Activated T-cell treated with anti-CD3 and anti-CD28 coated beads, Interleukin-2, amount 50 U/mL, for 48 hours (primary cell): ENCODE results near the gene INPP5E.

Source experiments
- DNase-seq, 2 experiments: peaks; one replicate each; pipeline ENCODE4 v3.0.0-alpha.2; 2020

The INPP5E gene

GRCh38 chr9:136472640-136473353 lies 33.2 kb upstream of the INPP5E start:
- no peak for DNase-seq

DNA sequence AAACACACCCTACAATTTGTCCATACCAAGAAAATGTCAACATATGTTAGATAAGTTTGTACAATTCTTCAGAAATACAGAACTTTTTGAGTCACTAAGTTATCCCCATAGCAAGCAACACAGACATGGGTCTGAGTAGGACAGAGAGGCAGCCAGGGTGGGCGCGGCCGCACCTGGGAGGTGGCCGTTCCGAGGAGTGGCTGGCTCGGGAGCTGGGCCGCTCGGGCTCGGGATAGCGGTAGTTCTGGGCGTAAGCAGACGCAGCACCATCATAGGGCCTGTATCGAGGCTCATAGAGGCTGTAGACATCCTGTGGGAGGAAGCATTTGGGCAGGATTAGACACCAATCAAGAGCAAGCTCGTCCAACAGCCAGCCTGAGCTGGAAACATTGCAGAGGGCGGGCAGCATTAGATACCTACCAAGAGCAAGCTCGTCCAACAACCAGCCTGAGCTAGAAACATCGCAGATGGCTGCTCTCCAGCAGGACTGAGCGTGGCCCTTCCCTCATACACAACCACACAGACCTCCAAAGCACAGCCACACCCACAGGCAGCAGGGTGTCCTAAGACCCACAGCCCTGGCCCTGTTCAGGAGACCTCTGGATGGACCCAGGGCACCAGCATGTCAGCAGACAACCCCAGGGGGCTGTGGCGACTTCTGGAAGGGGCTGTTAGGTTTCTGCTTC lies 32.3 kb upstream of the INPP5E start:
- DNase-seq: no peak

- no peak for DNase-seq
Observed at GRCh38 chr9:136470792-136471469, 31.3 kb upstream of the INPP5E start.

GRCh38 chr9:136470356-136470755 lies 30.7 kb upstream of the INPP5E start:
- DNase-seq: no peak

DNA sequence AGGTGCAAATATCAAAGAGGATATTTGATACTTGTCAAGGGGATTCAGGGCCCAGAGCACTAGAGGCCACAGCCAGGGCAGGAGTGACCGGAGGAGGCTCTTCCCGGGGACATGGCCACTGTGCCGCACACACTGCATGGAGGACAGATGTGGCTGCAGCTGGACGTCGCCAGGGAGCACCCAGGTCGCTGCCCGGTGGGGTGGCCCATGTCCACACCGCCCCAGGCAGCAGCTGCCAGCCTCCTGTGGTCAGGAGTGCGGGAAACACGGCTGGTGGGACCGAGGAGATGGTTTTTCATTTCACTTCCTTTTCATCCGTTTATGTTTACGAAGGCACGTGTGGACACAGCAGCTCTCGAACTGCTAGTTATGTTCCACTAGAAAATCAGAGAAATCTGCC lies 28.1 kb upstream of the INPP5E start:
- DNase-seq: no peak

DNA sequence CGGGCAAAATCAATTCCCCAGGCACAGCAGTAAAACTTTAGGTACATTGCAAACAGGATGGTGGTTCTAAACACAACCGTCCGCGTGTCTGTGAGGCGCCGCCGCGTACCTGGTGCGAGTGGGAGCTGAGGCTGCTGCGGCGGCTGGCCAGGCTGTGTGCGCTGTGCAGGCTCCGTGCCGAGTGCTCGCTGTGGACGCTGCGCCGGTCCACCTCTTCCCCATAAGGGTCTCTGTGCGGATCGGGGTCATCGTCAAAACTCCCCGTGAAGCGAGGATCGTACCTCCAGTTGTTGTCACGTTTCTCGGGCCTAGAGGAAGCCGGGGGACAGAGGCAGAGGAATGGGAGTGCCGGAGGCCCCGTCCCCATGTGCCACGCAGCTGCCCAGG lies 26.5 kb upstream of the INPP5E start:
- DNase-seq: no peak

DNA sequence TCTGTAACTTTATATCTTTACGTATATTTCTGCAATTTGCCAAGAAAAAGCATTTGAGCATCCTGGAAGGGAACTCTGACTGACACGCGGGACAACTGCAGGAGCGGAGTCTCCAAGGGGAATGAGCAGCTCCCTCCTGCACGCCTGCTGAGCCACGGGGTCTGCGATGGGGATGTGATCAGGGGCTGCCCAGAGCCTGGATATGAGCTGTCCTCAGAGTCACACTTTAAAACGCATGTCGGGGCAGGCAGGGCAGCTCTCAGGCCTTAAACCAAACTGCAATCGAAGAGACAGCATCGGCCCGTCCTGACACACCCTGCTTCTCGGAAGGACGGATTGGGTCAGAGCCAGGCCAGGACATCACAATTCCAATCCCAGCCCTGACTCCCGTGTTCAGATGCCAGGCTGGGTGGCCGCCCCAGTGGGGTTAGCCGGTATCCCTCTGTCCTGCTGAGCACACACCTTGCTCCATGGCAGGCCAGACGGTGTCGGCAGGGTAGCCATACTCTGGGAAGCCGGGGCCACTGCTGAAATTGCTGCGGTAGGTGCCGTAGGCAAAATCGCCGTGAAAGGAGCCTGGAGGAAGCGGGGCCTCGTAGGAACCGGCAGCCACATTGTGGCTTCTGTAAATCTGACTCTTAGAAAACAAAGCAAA lies 26.0 kb upstream of the INPP5E start:
- DNase-seq: no peak

DNA sequence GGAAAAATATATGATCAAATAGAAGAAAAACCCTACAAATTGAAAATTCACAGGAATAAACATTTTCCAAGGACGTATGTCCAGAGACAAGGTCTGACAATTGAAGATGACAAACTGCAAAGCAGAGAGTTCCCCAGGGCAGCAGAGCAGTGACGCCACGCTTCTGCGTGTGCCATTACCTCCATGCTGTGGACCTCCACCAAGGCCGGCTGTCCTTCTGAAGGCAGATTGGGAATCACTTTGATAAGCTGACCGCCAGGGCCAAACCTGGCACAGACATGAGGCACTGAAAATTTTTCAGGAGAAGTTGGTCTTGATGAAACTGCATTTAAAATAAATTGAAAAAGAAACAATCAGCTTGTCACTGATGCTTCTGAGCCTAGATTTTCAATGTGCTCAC lies 24.6 kb upstream of the INPP5E start:
- no peak for DNase-seq

DNA sequence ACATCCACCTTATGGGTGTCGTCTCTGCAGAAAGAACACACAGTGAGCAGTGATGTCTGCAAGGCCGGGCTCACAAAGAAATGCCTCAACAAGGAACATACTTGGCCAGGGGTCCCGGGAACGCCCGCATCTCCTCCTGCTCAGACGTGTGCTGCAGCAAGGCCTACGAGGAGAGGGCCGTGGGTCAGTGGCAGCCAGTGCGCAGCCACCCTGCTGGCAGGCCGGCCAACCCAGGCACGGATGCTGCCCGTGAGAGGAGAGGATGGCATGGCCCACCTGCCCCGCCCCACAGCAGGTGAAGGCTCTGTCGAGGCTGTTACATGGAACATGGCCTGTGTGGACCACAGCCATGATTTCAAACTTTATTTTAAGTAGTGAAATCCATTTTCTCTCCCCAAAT lies 23.9 kb upstream of the INPP5E start:
- DNase-seq: no peak

- no peak for DNase-seq
Observed at GRCh38 chr9:136462664-136463063, 23.0 kb upstream of the INPP5E start.

DNA sequence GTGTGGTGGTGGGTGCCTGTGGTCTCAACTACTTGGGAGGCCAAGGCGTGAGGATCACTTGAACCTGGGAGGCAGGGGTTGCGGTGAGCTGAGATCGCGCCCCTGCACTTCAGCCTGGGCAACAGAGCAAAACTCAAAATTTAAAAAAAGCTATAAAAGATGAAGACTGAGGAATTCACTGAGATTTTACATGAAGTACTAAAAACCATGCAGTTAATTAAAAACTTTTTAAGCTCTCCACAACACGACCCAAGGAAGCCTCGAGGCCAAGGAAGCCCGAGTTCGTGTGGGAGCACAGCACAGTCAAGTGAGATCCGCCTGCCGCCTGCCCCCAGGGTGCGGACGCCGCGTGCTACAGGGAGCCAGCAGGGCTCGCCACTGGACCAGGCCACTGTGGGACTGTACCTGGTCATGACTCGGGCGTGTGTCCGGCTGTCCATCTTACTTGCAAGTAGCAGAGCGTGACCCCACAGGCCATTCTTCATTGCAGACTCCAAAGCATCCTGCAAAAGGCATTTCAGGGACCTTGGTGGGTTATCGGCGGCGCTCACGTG lies 21.2 kb upstream of the INPP5E start:
- no peak for DNase-seq

DNA sequence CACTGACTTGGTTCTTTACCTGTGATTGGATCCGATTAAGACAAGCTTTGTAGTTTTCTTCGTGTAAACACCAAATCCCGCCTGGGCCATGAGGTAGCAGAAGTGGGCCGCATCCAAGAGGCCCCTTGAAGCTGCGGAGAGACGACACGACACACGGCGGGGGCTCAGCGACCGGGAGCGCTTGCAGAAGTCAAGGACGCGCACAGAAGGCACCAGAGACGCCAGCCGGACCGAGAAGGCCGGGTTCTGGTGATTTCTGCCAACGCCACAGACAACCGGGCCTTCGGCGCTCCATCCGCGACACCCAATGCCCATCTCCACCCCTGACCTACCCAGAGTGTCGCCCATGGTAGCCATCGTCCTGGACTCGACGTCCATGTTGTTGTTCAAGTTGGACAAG lies 19.8 kb upstream of the INPP5E start:
- DNase-seq: no peak

GRCh38 chr9:136457326-136457725 lies 17.7 kb upstream of the INPP5E start:
- no peak for DNase-seq

GRCh38 chr9:136456258-136456657 lies 16.6 kb upstream of the INPP5E start:
- DNase-seq: no peak

- DNase-seq: no peak
Observed at GRCh38 chr9:136455043-136456002, 15.7 kb upstream of the INPP5E start.

DNA sequence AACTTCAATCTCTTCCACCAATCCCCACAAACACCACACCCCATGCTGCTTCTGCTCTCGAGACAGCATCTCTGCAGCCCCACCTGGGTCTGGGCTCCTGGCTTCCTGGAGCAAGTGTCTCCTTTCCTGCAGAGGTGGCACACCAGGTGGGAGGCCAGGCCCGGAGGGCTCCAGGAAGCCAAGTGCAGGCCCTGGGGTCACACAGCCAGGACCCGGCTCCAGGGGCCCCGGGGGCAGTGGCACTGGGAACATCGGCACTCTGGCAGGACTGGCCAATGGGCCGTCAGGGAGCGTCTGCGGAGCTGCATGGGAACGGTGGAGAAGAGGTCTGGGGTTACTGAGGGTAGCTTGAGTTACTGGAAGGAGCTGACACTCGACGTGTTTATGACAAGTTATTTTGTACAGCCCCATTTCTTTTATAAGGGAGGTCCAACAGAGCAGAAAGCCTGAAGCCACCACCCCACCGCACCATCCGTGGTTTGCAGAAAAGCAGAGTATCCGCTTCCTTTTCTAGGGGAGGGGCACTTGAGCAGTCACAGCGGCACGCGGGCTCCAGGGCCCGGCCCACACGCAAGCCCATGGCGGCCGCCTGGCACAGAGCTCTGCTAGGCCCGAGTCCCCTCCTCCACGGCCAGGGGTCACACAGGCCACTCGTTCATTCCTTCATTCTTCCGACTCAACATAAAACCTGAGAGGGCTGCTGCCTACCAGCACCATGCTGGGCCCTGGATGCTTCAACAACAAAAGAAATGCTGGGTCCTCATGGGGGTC lies 14.6 kb upstream of the INPP5E start:
- no peak for DNase-seq

DNA sequence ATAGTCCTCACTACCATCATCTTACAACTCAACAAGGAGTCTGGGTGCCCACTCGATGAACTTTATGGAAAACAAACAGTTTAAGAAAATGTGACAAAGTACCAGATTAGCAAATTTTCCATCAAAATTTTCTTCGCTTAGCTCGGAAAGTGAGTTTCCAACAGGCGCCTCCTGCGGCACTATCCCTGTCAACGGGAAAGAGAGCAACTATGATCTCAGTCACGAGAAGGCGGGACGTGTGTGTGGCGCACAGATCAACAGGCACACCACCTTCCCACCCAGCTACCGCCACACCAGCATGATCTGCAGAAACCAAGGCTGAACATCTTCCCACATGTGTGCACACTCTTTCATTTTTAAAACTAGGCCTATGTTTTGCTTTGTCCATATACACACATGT lies 13.7 kb upstream of the INPP5E start:
- no peak for DNase-seq

- DNase-seq: no peak
Observed at GRCh38 chr9:136451221-136451877, 11.7 kb upstream of the INPP5E start.

DNA sequence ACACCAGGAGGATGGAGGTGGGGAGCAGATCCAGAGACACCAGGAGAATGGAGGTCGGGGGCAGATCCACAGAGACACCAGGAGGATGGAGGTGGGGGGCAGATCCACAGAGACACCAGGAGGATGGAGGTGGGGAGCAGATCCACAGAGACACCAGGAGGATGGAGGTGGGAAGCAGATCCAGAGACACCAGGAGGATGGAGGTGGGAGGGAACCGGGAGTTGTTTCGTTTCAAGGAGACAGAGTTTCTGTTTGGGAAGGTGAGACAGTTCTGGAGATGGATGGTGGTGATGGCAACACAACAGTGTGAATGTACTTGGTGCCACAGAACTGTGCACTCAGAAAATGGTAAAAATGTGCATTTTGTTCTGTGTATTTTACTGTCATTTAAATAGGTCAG lies 9.0 kb upstream of the INPP5E start:
- DNase-seq: no peak

- DNase-seq: no peak
Observed at GRCh38 chr9:136447173-136447778, 7.6 kb upstream of the INPP5E start.
